ENCODE data around the gene CEP41.

GRCh38 chr7:130349911-130350782, 90.7 kb downstream of the CEP41 start:
- TF ChIP-seq ESRRG (CRISPR knock-in tag; IDR thresholded peaks at IDR 0.05) (no peak), OSR1 (CRISPR knock-in tag; IDR thresholded peaks at IDR 0.05) (no peak), ARNTL (CRISPR knock-in tag; IDR thresholded peaks at IDR 0.05; ENCODE audit: borderline replicate concordance, low read depth) (no peak), ISL1 (CRISPR knock-in tag; IDR thresholded peaks at IDR 0.05) (no peak), PATZ1 (CRISPR knock-in tag; IDR thresholded peaks at IDR 0.05; ENCODE audit: borderline replicate concordance) (no peak), RARB (CRISPR knock-in tag; IDR thresholded peaks at IDR 0.05) (no peak), GLIS3 (CRISPR knock-in tag; IDR thresholded peaks at IDR 0.05) (no peak), BACH2 (CRISPR knock-in tag; IDR thresholded peaks at IDR 0.05; ENCODE audit: borderline replicate concordance) (no peak), CREB5 (CRISPR knock-in tag; IDR thresholded peaks at IDR 0.05; ENCODE audit: low read depth) (no peak), CSDC2 (CRISPR knock-in tag; IDR thresholded peaks at IDR 0.05) (no peak), ZFP3 (CRISPR knock-in tag; IDR thresholded peaks at IDR 0.05) (no peak), TCF4 (CRISPR knock-in tag; IDR thresholded peaks at IDR 0.05; ENCODE audit: borderline replicate concordance) (no peak)

All from SK-N-SH treated with all-trans-retinoic acid at 6 μM for 48 hours (cell line).